NCI-H1436 (cell line): ENCODE results near the gene STYK1.
"Not testable (repeated sequence)": the region's sequence is repeated elsewhere in the genome, so short reads cannot be mapped to it uniquely, and the experiment has no call there.

Experiments
- DNase-seq: peaks from one replicate; lab custom pipeline; 2025; lab: John Stamatoyannopoulos, UW

Gene STYK1

DNA sequence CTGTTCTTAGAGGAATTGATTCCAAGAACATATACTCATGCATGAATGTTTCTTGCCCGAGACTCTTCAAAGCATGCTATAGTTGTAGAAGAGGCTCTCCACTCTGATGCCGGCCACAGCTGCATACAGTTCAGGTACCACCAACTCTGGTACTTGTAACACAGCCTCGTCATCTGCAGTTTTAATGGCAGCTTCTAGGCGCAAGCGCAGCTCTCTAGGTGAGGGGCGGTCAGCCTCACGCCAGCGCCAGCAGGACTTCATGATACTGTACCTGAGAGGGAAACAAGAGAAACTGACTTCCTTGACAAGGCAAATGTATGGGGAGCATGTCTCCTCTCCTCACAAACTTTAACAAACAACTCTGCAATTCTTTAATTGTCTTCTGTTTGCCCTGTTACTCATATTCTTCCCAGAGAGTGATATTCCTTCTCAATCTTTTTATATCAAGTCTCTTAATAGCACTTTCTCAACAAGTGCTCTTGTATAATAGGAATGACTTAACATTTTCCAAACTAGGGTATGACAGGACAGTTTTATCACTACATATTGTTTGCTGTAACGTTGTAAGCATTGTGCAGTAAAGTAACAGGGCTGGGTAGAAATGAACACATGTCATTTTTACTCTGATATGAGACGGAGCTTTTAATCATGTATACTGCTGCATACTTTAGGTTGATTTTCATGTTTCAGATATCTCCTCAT lies 53.6 kb downstream of the STYK1 start:
- DNase-seq = no peak

DNA sequence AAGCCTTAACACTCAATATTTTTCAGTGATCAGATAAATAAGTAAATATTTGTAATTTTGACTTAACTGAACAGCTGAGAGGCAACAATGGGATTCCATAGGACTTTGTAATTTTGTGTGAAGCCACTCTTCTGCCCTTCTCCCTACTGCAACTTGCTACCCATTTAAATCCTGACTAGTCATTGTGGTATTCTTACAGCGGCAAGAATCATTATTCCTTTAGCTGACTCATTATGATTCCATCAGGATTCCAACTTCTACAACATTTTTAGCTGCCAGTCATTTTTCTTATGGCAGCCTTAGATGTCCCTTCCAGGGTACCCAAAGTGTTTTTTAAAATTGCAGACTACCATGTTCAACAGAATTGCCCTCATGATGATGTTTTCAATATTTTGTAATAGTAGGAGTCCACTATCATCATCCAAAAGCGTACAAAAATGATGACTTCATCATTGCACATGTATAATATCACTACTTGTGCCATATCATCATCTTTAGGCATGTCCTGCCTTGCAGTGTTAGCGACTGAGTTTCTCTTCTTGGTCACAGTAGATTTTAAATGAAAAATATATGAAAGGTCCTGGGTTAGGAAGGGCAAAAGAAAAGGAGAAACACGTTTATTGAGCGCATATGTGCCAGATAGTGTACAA lies 55.4 kb downstream of the STYK1 start:
- no peak for DNase-seq

DNA sequence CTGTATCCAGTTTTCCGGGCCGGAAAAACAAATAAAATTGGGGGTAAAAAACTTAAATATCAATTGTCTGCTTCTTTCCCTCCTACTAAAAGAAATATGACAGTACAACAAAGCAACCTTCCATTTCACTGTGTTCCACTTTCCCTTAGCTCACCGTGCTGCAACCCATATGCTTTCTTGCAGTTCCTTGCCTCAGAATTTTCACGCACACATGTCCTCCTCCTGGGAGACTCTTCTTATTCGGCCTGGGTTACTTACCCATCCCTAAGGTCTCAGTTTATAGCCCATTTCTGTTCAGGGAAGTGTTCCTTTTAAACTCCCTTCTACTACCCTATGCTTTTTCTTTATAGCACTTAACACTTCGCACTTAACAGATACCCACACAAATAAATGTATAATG lies 56.0 kb downstream of the STYK1 start:
- no peak for DNase-seq

DNA sequence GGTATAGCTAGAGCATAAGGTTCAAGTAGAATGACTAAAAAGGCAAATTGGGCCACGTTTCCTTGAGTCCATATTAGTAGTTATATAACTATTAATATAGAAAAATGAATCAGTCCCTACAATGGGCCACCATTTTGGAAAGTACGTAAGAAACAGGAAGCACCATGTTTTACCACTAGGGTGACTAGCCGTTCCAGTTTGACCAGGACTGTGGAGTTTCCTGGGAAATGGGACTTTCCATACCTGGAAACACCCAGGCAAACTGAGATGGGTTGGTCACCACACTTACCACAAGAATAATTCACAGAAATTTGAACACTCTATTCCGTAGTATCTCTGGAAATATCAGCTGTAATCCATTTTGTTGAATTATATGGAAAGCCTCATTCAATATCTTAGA lies 58.3 kb downstream of the STYK1 start:
- DNase-seq = no peak

DNA sequence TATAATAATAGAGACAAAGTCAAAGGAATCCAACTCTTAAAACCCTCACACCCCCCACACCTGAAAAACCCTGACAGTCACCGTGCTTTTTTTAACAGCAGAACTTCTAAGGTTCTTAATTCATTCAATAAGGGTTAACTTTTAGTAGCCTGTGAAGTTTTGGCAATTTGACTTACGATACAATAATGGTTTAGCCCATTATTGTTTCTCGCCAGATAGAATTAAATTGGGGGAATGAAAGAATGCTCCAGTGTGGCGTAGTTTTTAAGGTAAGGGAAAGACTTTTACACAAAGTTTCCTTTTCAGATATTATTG lies 59.8 kb downstream of the STYK1 start:
- no peak for DNase-seq

DNA sequence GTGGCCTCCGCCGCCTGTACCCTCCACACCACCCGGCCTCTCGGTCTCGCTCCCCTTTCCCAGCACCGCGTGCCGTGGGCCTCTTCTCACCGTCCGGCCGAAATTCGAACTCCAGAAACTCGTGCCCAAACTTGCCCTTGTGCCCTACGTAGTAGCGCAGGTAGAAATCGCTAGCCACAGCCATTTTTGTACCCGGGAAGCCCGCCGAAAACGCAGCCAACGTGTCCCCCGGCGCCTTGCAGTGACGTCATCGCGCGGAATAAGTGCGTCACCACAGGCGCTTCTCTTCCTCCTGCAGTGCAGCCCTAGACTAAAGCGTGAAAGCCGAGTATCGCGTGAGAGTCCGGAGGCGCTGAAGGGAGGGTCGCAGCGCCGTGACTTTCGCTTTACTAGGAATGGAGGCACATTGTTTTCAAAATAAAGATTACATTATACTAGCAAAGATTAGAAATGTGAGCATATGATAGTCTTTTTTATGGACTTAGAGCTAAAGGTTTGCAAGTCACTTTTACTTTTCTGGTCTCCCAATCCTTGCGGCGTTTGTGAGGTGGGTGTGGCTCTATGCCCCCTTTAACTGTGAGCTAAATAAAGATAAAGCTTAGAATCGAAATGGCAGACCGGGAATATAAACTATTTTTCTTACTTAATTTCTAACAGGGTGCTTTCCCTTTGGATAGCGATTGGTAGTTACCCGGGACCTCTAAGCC lies 60.4 kb downstream of the STYK1 start, which contains the start of gene MAGOHB:
MAGOHB (minus strand) TSS at position 261 of the 707 bp plus-strand sequence; CDS start at position 184, 77 bp downstream.
- peak; percentile 94 for DNase-seq

DNA sequence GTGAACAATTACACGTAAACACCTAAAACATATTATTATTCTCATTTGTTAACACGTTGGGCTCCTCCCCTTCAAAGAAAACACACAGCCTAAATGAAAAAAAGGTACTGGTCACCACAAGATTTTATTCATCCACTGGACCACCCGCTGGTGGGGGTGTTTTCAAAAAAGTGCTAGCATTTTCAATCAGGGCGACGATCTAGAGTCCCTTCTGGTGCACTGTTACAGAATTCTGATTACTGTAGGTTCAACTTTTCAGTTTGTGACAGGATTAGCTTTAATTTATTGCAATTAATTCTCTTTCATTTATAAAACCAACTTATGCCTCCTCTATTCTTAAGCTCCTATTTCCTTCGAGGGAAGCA lies 60.9 kb downstream of the STYK1 start:
- DNase-seq = no peak

DNA sequence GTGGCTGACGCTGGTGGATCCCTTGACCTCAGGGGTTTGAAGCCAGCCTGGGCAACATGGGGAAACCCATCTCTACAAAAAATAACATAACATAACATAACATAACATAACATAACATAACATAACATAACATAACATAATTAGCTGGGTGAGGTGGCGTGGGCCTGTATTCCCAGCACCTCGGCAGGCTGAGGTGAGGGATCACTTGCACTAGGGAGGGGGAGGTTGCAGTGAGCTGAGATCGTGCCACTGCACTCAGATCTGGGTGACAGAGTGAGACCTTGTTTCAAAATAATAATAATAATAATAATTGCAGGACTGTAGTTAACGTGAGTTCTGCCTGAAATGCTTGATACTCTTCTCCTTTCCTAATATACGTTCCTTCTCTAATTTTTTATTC lies 61.7 kb downstream of the STYK1 start:
- no peak for DNase-seq

DNA sequence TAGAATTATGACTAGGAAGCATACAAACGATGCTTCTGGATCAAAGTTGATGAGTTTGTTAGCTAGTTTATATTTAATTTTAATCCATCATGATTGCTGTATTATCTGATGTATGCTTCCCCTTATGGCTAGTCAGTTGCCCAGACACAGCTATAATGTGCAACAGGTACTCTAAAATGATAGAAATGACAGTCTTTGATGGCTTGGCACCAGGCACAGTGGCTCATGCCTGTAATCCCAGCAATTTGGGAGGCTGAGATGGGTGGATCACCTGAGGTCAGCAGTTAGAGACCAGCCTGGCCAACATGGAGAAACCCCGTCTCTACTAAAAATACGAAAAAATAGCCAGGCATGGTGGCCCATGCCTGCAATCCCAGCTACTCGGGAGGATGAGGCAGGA lies 62.6 kb downstream of the STYK1 start:
- DNase-seq = not testable (repeated sequence)

DNA sequence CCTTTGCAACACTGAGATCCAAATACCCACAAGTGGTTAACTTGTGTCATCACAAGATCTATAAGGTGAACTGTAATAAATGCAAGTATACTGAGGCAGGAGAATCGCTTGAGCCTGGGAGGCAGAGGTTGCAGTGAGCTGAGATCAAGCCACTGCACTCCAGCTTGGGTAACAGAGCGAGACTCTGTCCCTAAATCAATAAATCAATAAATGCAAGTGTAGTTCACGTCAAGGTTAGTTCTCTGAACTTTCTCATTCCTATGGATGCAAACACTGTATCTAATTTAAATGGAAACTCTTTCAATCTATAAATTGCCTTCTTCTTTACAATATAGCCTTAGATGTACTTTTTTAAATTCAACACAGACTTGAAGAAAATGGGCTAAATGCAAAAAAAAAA lies 63.7 kb downstream of the STYK1 start:
- no peak for DNase-seq

DNA sequence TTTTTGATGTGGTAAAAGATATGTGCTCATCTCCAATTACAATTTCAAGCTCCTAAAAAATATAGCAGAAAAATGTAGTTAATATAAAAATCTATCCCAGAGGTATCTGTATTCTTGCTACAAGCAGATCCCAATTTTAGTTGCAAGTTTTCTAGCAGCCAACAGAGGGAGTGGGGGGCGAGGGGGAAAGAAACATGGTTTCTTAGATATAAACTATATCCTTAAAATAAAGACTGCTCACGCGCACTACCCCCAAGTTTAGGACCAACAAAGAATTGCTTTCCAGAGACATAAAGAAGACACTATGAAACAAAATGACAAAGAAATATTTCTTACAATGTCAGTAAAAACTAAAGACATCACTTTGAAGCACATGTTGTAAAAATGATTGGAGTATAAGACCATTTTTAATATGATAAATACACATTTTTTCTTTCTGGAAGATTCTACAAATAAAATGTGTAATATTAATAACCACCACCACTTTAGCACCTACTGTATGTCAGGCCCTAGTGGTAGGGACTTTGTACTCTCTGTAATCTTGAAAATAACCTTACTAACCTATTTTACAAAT lies 65.9 kb downstream of the STYK1 start:
- DNase-seq = no peak

DNA sequence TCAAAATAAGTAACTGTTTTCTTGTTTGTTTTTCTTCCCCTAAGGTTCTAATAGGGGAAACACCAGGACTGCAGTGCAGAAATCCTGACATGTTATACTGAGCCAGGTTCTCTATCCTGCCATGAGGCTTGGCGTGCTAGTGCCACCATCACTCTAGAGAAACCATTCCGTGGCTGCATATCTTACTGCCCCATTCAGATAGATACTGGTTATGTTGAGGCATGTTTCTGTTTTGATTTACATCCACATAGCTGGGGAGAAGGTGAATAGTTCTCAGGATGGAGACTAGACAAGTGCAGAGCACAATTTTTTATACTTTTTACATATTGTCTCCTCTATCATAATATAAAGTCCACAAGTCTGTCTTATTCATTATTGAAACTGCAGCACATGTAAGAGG lies 72.0 kb downstream of the STYK1 start:
- no peak for DNase-seq

DNA sequence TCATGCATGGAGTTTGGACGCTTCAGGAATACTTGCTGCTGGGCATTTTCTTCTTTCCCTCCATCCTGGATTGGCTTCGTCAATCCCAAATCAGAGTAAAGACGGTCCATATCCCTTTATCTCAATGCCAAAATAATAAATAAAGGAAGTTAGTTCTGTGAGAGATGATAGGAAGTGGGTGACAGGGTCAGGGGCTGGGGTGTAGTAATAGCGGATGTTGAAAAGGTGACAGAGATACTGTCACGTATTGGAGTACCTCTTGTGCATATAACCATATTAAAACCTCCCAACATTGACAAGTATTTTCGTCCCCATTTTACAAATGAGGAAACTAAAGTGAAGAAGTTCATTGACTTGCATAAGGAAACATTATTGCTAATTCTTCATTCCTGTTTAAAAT lies 72.9 kb downstream of the STYK1 start:
- DNase-seq = no peak

DNA sequence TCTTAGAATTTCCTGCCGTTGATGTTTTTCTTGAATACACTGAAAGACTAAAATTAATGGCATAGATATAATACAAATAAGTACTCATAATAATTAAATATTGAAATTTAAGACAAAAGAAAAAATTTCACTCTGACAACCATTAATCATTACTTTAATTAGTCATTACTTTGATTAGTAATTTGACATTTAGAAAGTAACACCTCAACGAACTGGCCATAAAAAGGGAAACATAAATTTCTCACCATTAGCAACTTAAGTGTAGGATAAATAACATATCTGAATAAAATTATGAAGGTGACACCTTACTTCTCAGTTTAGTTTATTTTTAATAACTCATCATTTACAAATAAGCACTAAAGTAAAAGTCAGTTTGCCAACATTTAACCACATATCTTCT lies 78.0 kb downstream of the STYK1 start:
- DNase-seq = no peak

DNA sequence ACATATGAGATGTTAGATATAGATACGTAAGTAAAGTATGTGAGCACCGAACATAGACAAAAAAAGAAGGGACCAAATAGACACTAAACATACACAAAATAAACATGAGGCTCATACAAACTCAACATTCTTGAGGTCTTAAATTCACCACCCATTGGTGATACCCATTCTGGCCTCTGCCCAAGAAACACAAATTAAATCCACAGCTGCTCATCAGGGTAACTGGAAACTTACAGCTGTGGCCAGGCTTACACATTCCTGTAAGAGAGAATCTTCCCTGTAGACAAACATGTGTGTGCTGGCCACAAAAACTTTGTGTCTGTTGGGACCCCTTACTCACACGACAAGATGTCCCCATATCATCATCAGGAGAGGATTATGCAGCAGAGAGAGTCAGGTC lies 82.9 kb downstream of the STYK1 start:
- no peak for DNase-seq

DNA sequence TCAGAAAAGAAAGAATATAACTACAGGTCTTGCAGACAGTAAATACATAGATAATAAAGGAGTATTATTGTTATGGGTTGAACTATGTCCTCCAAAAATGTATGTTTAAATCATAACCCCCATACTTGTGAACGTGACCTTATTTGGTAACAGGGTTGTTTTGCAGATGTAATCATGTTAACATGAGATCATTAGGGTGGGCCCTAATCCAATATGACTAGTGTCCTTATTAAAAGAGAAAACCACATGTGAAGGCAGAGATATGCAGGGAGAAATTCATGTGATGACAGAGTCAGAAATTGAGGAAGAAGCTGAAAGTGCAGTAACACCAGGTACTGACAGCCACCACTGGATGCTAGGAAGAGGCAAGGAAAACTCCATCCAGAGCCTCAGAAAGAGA lies 89.4 kb downstream of the STYK1 start:
- DNase-seq = no peak

DNA sequence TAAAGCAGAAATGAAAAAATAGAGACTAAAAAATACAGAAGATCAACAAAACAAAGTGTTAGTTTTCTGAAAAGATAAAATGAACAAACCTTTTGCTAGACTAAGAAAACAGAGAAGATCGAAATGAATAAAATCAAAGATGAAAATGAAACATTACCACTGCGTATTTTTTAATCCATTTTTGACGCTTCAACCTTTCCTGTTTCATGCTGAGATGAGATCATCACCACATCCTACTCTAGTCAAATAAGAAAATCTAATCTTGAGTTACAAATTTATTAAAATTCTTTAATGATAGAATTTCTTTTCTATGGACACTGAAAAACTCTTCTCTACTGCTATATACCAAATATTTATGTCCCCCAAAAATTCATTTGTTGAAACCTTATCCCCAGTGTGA lies 91.1 kb downstream of the STYK1 start:
- no peak for DNase-seq

DNA sequence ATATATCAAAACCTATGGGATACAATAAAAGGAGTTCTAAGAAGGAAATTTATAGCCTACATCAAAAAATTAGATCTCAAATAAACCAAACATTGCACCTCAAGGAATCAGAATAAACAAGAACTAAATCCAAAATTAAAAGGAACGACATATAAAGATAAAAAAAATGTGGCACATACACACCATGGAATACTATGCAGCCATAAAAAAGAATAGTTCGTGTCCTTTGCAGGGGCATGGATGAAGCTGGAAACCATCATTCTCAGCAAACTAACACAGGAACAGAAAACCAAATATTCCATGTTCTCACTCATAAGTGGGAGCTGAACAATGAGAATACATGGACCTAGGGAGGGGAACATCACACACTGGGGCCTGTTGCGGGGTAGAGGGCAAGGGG lies 91.7 kb downstream of the STYK1 start:
- DNase-seq = not testable (repeated sequence)

DNA sequence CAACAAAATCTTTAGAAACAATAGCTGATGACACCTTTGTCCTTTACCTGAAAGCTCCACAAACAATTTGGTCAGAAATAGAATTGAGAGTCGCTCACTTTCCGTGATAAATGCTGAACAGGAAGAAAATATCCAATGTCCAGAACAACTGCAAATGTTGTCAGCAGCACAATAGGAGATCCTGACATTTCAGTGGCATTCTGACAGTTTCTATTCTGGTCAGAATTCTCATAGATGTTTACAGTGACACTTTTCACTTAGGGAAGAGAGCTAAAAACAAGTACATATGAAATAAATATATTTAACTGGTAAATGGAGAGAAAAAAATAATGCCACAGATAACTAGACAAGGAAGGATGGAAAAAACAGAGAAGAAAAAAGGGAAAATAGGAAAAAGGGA lies 99.5 kb downstream of the STYK1 start:
- DNase-seq = no peak

DNA sequence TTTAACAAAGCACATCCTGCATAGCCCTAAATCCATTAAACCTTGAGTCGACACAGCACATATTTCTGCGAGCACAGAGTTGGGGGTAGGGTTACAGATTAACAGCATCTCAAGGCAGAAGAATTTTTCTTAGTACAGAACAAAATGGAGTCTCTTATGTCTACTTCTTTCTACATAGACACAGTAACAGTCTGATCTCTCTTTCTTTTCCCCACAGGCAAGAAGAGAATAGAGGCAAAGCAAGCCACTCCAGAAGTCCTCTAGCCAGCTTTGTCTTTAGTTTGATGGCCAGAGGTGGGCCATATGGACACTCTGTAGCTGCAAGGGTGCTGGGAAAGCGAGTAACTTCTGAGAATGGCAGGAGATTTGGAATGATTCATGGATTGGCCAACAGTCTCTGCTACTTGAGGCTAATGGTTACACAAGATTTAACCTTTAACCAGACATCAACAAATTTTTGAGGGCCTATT lies 101.8 kb downstream of the STYK1 start:
- DNase-seq = not testable (repeated sequence)

DNA sequence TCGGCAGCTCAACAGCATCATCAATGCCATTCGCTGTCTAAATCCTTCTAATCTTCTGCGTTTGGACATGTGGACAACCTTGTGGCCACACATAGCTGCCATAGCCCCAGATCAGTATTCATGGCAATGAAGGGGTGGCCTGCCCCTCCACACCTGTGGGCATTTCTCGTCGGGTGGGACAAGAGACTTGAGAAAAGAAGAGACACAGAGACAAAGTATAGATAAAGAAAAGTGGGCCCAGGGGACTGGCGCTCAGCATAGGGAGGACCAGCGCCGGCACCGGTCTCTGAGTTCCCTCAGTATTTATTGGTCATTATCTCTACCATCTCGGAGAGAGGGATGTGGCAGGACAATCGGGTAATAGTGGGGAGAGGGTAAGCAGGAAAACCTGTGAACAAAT lies 102.7 kb downstream of the STYK1 start:
- DNase-seq = no peak
